Endodermal cell (in vitro differentiated cells): ENCODE measurements around the gene BACE1. TPM values are rescaled to one million over a fixed set of nuclear protein-coding genes. Genes with fewer than 3 reads are reported as not detected.

Experiments
- DNase-seq: peaks from one replicate; pipeline ENCODE4 v3.0.0-alpha.2; 2017
- H3K27ac ChIP-seq: 2 replicates; pipeline ENCODE4 v1.5.1; 2013; ENCODE audit warnings: mild to moderate bottlenecking, low read depth, low read length, moderate library complexity
- H3K27me3 ChIP-seq: 2 replicates; pipeline ENCODE4 v1.6.1; 2013; ENCODE audit warnings: mild to moderate bottlenecking, low read length, moderate library complexity; ENCODE audit not compliant: insufficient read depth, control insufficient read depth, poor library complexity, severe bottlenecking
- H3K36me3 ChIP-seq: 2 replicates; pipeline ENCODE4 v1.7.0; 2013; ENCODE audit warnings: mild to moderate bottlenecking, low read length, moderate library complexity; ENCODE audit not compliant: control insufficient read depth, insufficient read depth
- H3K4me1 ChIP-seq: one replicate; pipeline ENCODE4 v1.7.0; 2013; ENCODE audit warnings: low read length; ENCODE audit not compliant: control insufficient read depth, insufficient read depth
- H3K4me3 ChIP-seq: 2 replicates; pipeline ENCODE4 v1.5.1; 2013; ENCODE audit warnings: mild to moderate bottlenecking, low read length, moderate library complexity
- H3K9ac ChIP-seq: 2 replicates; pipeline ENCODE4 v1.6.1; 2013; ENCODE audit warnings: mild to moderate bottlenecking, low read length, moderate library complexity; ENCODE audit not compliant: poor library complexity, severe bottlenecking; ENCODE audit errors: extremely low read depth
- H3K9me3 ChIP-seq: 2 replicates; pipeline ENCODE4 v1.6.1; 2013; ENCODE audit warnings: mild to moderate bottlenecking, low read length, moderate library complexity; ENCODE audit not compliant: control insufficient read depth
- H3K27ac Mint-ChIP-seq: 2 replicates; pipeline ENCODE4 v1.8.0; 2020; ENCODE audit warnings: mixed read lengths
- H3K27me3 Mint-ChIP-seq: 2 replicates; pipeline ENCODE4 v1.8.0; 2021; ENCODE audit warnings: mild to moderate bottlenecking, mixed read lengths; ENCODE audit not compliant: insufficient read depth
- H3K36me3 Mint-ChIP-seq: 2 replicates; pipeline ENCODE4 v1.8.0; 2020; ENCODE audit warnings: low read depth, mixed read lengths
- H3K4me1 Mint-ChIP-seq: 2 replicates; pipeline ENCODE4 v1.8.0; 2020; ENCODE audit warnings: mixed read lengths
- H3K4me3 Mint-ChIP-seq: 2 replicates; pipeline ENCODE4 v1.8.0; 2020; ENCODE audit warnings: mild to moderate bottlenecking, moderate library complexity, mixed read lengths
- H3K9me3 Mint-ChIP-seq: 2 replicates; pipeline ENCODE4 v1.8.0; 2020; ENCODE audit warnings: mild to moderate bottlenecking, mixed read lengths
- CTCF ChIP-seq: fragments of 200-600 bp; sonication (generic); conservative IDR thresholded peaks from 2 replicates; pipeline ENCODE4 v1.5.0; 2021; ENCODE audit warnings: antibody characterized with exemption, mild to moderate bottlenecking
- WGBS, 2 experiments: methylation state at CpG; one replicate each; pipeline versions ENCODE4 v1.1.5 to v1.1.7; 2013; ENCODE audit warnings: missing lambda C conversion rate in 2 of 2, mixed read lengths in 1 of 2; ENCODE audit not compliant: insufficient coverage in 1 of 2, insufficient read length in 1 of 2; 5-methylcytosine and 5-hydroxymethylcytosine counted together
- total RNA-seq, 2 donors: library from RNA; stranded (reverse); fragmentation: NEBNext Ultra II Directional in 1 of 2; extraction: Animal tissue kit (Norgen Biotek cat#: 25700) in 1 of 2; gene quantifications; 2 replicates in 1 of 2; 3 replicates in 1 of 2; pipeline ENCODE4 v1.2.1, GENCODE V29; 2021

BACE1 gene
- total RNA-seq, 2 donors from 2014 or later = 20.8 to 21.7 TPM

GRCh38 chr11:117314840-117315239 lies 1.2 kb downstream of the BACE1 start:
- peak; percentile 54 for DNase-seq
- Histone ChIP-seq H3K9me3 (no peaks in the 10 kb centered on the region), H3K27me3 (no peaks in the 10 kb centered on the region), H3K4me1 (no peaks in the 10 kb centered on the region), H3K9ac (no peak overlapping the region), H3K36me3 (no peaks in the 10 kb centered on the region), H3K4me3 (peak overlapping the region; percentile 89), H3K27ac (no peak overlapping the region)
- Mint-ChIP-seq H3K9me3 (no peaks in the 10 kb centered on the region), H3K27ac (no peak overlapping the region), H3K36me3 (peaks cover 3% of the 10 kb centered on the region), H3K27me3 (no peaks in the 10 kb centered on the region), H3K4me3 (peak overlapping the region; percentile 61), H3K4me1 (peaks cover 20% of the 10 kb centered on the region)
- WGBS, 2 experiments = 39 to 48% methylated on average over 3 to 10 of the region's 10 CpGs
- TF ChIP-seq CTCF = no peak

- H3K27me3 Mint-ChIP-seq = no peaks in the 10 kb centered on the region
- H3K27ac ChIP-seq = no peak overlapping the region
- no peaks in the 10 kb centered on the region for H3K9me3 ChIP-seq
- peak overlapping the region; percentile 89 for H3K4me3 ChIP-seq
- no peaks in the 10 kb centered on the region for H3K4me1 ChIP-seq
- H3K27me3 ChIP-seq = no peaks in the 10 kb centered on the region
- peak overlapping the region; percentile 61 for H3K4me3 Mint-ChIP-seq
- no peak overlapping the region for H3K9ac ChIP-seq
- DNase-seq = no peak
- peaks cover 3% of the 10 kb centered on the region for H3K36me3 Mint-ChIP-seq
- no peaks in the 10 kb centered on the region for H3K9me3 Mint-ChIP-seq
- 80 to 83% methylated on average over 7 to 14 of the region's 14 CpGs for WGBS, 2 experiments
- no peak for TF ChIP-seq CTCF
- peaks cover 19% of the 10 kb centered on the region for H3K4me1 Mint-ChIP-seq
- H3K27ac Mint-ChIP-seq = no peak overlapping the region
- no peaks in the 10 kb centered on the region for H3K36me3 ChIP-seq
Observed at GRCh38 chr11:117313828-117314768, 2.0 kb downstream of the BACE1 start.

- Mint-ChIP-seq H3K4me3 (no peak overlapping the region), H3K27ac (no peak overlapping the region), H3K36me3 (peaks cover 3% of the 10 kb centered on the region), H3K9me3 (no peaks in the 10 kb centered on the region), H3K4me1 (peaks cover 16% of the 10 kb centered on the region), H3K27me3 (no peaks in the 10 kb centered on the region)
- no peaks in the 10 kb centered on the region for H3K4me1 ChIP-seq
- no peak overlapping the region for H3K9ac ChIP-seq
- no peaks in the 10 kb centered on the region for H3K27me3 ChIP-seq
- 85 to 91% methylated on average over 5 of the region's 5 CpGs for WGBS, 2 experiments
- no peaks in the 10 kb centered on the region for H3K9me3 ChIP-seq
- H3K27ac ChIP-seq = no peak overlapping the region
- TF ChIP-seq CTCF = no peak
- DNase-seq = no peak
- H3K4me3 ChIP-seq = no peak overlapping the region
- H3K36me3 ChIP-seq = no peaks in the 10 kb centered on the region
Observed at GRCh38 chr11:117313091-117313490, 3.0 kb downstream of the BACE1 start.
